Subcutaneous adipose tissue (tissue), 4 donors: ENCODE data around the gene ANKRD45. TPM values are rescaled to one million over a fixed set of nuclear protein-coding genes. Genes with fewer than 3 reads are reported as not detected.

Experiments
- CTCF ChIP-seq: fragments of 450-650 bp; IDR thresholded peaks from one replicate; pipeline ENCODE4 v1.5.1; 2016; ENCODE audit warnings: low read depth, mild to moderate bottlenecking, control low read depth, antibody characterized with exemption, moderate library complexity
- total RNA-seq, 4 donors: library from RNA; depleted of rRNA; stranded (reverse); fragments of >200 nt; gene quantifications; one replicate each; pipeline ENCODE4 v1.1.0, GENCODE V29; 2016

ANKRD45 gene
- total RNA-seq, 4 donors from 2014 or later = 0.34 TPM; not detected in 3

GRCh38 chr1:173581383-173582079 lies 88.1 kb downstream of the ANKRD45 start:
- no peak for TF ChIP-seq CTCF

GRCh38 chr1:173580658-173581057 lies 89.0 kb downstream of the ANKRD45 start:
- no peak for TF ChIP-seq CTCF

- TF ChIP-seq CTCF = no peak
Observed at GRCh38 chr1:173580071-173580470, 89.6 kb downstream of the ANKRD45 start.

GRCh38 chr1:173573596-173573995 lies 96.1 kb downstream of the ANKRD45 start:
- TF ChIP-seq CTCF = no peak

GRCh38 chr1:173572201-173572873 lies 97.3 kb downstream of the ANKRD45 start:
- TF ChIP-seq CTCF = no peak

- no peak for TF ChIP-seq CTCF
Observed at GRCh38 chr1:173570370-173571007, 99.2 kb downstream of the ANKRD45 start.

- TF ChIP-seq CTCF = no peak
Observed at GRCh38 chr1:173568483-173568882, 101.2 kb downstream of the ANKRD45 start.
